H9 (cell line): ENCODE results near the gene LRSAM1. TPM values are rescaled to one million over a fixed set of nuclear protein-coding genes. Genes with fewer than 3 reads are reported as not detected.

Experiments used
- DNase-seq: peaks from one replicate; pipeline ENCODE4 v3.0.0-alpha.2; 2017
- H2AFZ ChIP-seq: one replicate; pipeline ENCODE4 v1.6.1; 2013; ENCODE audit warnings: mild to moderate bottlenecking, low read length, control low read depth, moderate library complexity
- H2AK5ac ChIP-seq: 2 replicates; pipeline ENCODE4 v1.6.1; 2013; ENCODE audit warnings: low read length, control low read depth, mixed read lengths; ENCODE audit not compliant: insufficient read length
- H2BK120ac ChIP-seq: one replicate; pipeline ENCODE4 v1.6.1; 2013; ENCODE audit warnings: low read depth, mild to moderate bottlenecking, low read length, control low read depth, inconsistent platforms; ENCODE audit not compliant: poor library complexity, severe bottlenecking
- H2BK12ac ChIP-seq: 2 replicates; pipeline ENCODE4 v1.6.1; 2013; ENCODE audit warnings: low read length, control low read depth, mixed read lengths, low read depth; ENCODE audit not compliant: insufficient read length
- H2BK15ac ChIP-seq: 2 replicates; pipeline ENCODE4 v1.6.1; 2013; ENCODE audit warnings: low read depth, low read length, control low read depth
- H2BK20ac ChIP-seq: one replicate; pipeline ENCODE4 v1.6.1; 2013; ENCODE audit warnings: low read depth, mild to moderate bottlenecking, low read length, control low read depth, inconsistent platforms; ENCODE audit not compliant: poor library complexity, severe bottlenecking
- H2BK5ac ChIP-seq: 2 replicates; pipeline ENCODE4 v1.6.1; 2013; ENCODE audit warnings: low read length, control low read depth, mixed read lengths; ENCODE audit not compliant: insufficient read length
- H3K14ac ChIP-seq: 2 replicates; pipeline ENCODE4 v1.6.1; 2013; ENCODE audit warnings: low read length, control low read depth; ENCODE audit not compliant: insufficient read depth
- H3K18ac ChIP-seq: 2 replicates; pipeline ENCODE4 v1.6.1; 2013; ENCODE audit warnings: low read depth, mild to moderate bottlenecking, mixed read lengths, low read length, control low read depth; ENCODE audit not compliant: insufficient read length
- H3K23ac ChIP-seq: 2 replicates; pipeline ENCODE4 v1.6.1; 2013; ENCODE audit warnings: low read length, control low read depth, mixed read lengths, low read depth; ENCODE audit not compliant: insufficient read length
- H3K23me2 ChIP-seq: 2 replicates; pipeline ENCODE4 v1.6.1; 2013; ENCODE audit warnings: low read depth, mild to moderate bottlenecking, mixed read lengths, low read length, control low read depth; ENCODE audit not compliant: insufficient read length, poor library complexity, severe bottlenecking
- H3K27ac ChIP-seq: 2 replicates; pipeline ENCODE4 v1.5.1; 2013; ENCODE audit warnings: low read length, control low read depth, mixed read lengths, low read depth; ENCODE audit not compliant: insufficient read length
- H3K27me3 ChIP-seq: 2 replicates; pipeline ENCODE4 v1.6.1; 2013; ENCODE audit warnings: low read length, control low read depth, inconsistent platforms; ENCODE audit not compliant: insufficient read depth
- H3K4ac ChIP-seq: 2 replicates; pipeline ENCODE4 v1.6.1; 2013; ENCODE audit warnings: low read depth, mild to moderate bottlenecking, control low read depth, inconsistent platforms, low read length, moderate library complexity
- H3K4me1 ChIP-seq: 2 replicates; pipeline ENCODE4 v1.6.1; 2013; ENCODE audit warnings: low read length, control low read depth, inconsistent platforms; ENCODE audit not compliant: insufficient read depth
- H3K4me2 ChIP-seq: 2 replicates; pipeline ENCODE4 v1.6.1; 2013; ENCODE audit warnings: low read length, control low read depth, mixed read lengths; ENCODE audit not compliant: insufficient read length, insufficient read depth
- H3K56ac ChIP-seq: 2 replicates; pipeline ENCODE4 v1.6.1; 2013; ENCODE audit warnings: low read depth, mild to moderate bottlenecking, mixed read lengths, low read length, control low read depth; ENCODE audit not compliant: insufficient read length
- H3K79me1 ChIP-seq: 2 replicates; pipeline ENCODE4 v1.6.1; 2013; ENCODE audit warnings: low read depth, mild to moderate bottlenecking, moderate library complexity, low read length, control low read depth, inconsistent platforms; ENCODE audit not compliant: insufficient read depth, poor library complexity, severe bottlenecking
- H3K79me2 ChIP-seq: 2 replicates; pipeline ENCODE4 v1.6.1; 2013; ENCODE audit warnings: low read length, control low read depth, inconsistent platforms; ENCODE audit not compliant: insufficient read depth
- H3K9ac ChIP-seq: 2 replicates; pipeline ENCODE4 v1.6.1; 2013; ENCODE audit warnings: low read length, control low read depth, mixed read lengths; ENCODE audit not compliant: insufficient read length; ENCODE audit errors: extremely low read depth
- H3K9me3 ChIP-seq: one replicate; pipeline ENCODE4 v1.6.1; 2013; ENCODE audit warnings: low read depth, low read length, inconsistent platforms; ENCODE audit not compliant: control insufficient read depth
- H3T11ph ChIP-seq: one replicate; pipeline ENCODE4 v1.6.1; 2013; ENCODE audit warnings: mild to moderate bottlenecking, low read length, control low read depth, inconsistent platforms
- H4K20me1 ChIP-seq: one replicate; pipeline ENCODE4 v1.6.1; 2013; ENCODE audit not compliant: control insufficient read depth, insufficient read length, insufficient read depth
- H4K5ac ChIP-seq: 2 replicates; pipeline ENCODE4 v1.6.1; 2013; ENCODE audit warnings: low read depth, mild to moderate bottlenecking, mixed read lengths, low read length, control low read depth; ENCODE audit not compliant: insufficient read length
- H4K8ac ChIP-seq: replicated peaks from 2 replicates; pipeline ENCODE4 v1.6.1; 2013; ENCODE audit warnings: low read length, control low read depth, mixed read lengths, low read depth; ENCODE audit not compliant: insufficient read length
- H4K91ac ChIP-seq: 2 replicates; pipeline ENCODE4 v1.6.1; 2013; ENCODE audit warnings: low read depth, mild to moderate bottlenecking, moderate library complexity, mixed read lengths, low read length, control low read depth; ENCODE audit not compliant: insufficient read length
- H3K27ac Mint-ChIP-seq, 3 experiments: 2 replicates in 2 of 3; 3 replicates in 1 of 3; pipeline ENCODE4 v1.8.0; 2020 to 2021; ENCODE audit warnings: mixed read lengths in 3 of 3, mild to moderate bottlenecking in 1 of 3, moderate library complexity in 1 of 3
- H3K27me3 Mint-ChIP-seq: 2 replicates; pipeline ENCODE4 v1.8.0; 2021; ENCODE audit warnings: low read depth, mild to moderate bottlenecking, moderate library complexity, mixed read lengths
- H3K36me3 Mint-ChIP-seq, 3 experiments: 2 replicates in 2 of 3; 3 replicates in 1 of 3; pipeline ENCODE4 v1.8.0; 2020 to 2021; ENCODE audit warnings: low read depth in 3 of 3, mixed read lengths in 3 of 3; ENCODE audit not compliant: insufficient read depth in 1 of 3
- H3K4me1 Mint-ChIP-seq, 2 experiments: 2 replicates each; pipeline ENCODE4 v1.8.0; 2020; ENCODE audit warnings: mixed read lengths in 2 of 2
- H3K4me3 Mint-ChIP-seq, 2 experiments: 2 replicates in 1 of 2; 3 replicates in 1 of 2; pipeline ENCODE4 v1.8.0; 2020 to 2021; ENCODE audit warnings: mild to moderate bottlenecking in 2 of 2, mixed read lengths in 2 of 2, moderate library complexity in 1 of 2
- H3K9me3 Mint-ChIP-seq, 2 experiments: 2 replicates in 1 of 2; 3 replicates in 1 of 2; pipeline ENCODE4 v1.8.0; 2020; ENCODE audit warnings: mild to moderate bottlenecking in 2 of 2, mixed read lengths in 2 of 2, moderate library complexity in 1 of 2
- CTCF ChIP-seq: fragments of 200-600 bp; sonication (generic); conservative IDR thresholded peaks from 3 replicates; pipeline ENCODE4 v1.8.0; 2021; ENCODE audit warnings: antibody characterized with exemption, mild to moderate bottlenecking
- WGBS: extraction: QIAGEN DNeasy Blood & Tissue Kit; methylation state at CpG from one replicate; pipeline ENCODE4 v1.1.7; 2013; ENCODE audit warnings: missing lambda C conversion rate, low lambda C conversion rate, mixed read lengths; ENCODE audit not compliant: insufficient read length; ENCODE audit errors: extremely low coverage; 5-methylcytosine and 5-hydroxymethylcytosine counted together
- total RNA-seq: library from RNA; stranded (reverse); gene quantifications from 2 replicates; pipeline ENCODE4 v1.2.1, GENCODE V29; 2021

LRSAM1 gene
- total RNA-seq, 1 experiment from 2014 or later, result 16.2 TPM

- Histone ChIP-seq H2AK5ac (no peak overlapping the region), H3K23me2 (no peaks in the 10 kb centered on the region), H3K56ac (no peak overlapping the region), H3K4me1 (no peaks in the 10 kb centered on the region; the same call in 1 of the 2 replicates), H3K4me2 (no peak overlapping the region), H4K5ac (no peak overlapping the region), H3K27me3 (no peaks in the 10 kb centered on the region), H4K20me1 (no peaks in the 10 kb centered on the region), H3K27ac (no peak overlapping the region), H4K91ac (no peak overlapping the region), H3K23ac (no peak overlapping the region), H2BK5ac (no peak overlapping the region), H2BK120ac (no peak overlapping the region), H4K8ac (no peak overlapping the region), H2BK15ac (no peak overlapping the region), H2BK20ac (no peak overlapping the region), H3K79me1 (peaks cover 2% of the 10 kb centered on the region), H3K9me3 (no peaks in the 10 kb centered on the region), H3K79me2 (peaks cover 1% of the 10 kb centered on the region; the same call in 1 of the 2 replicates), H3K4ac (no peak overlapping the region), H3T11ph (no peak overlapping the region), H3K18ac (no peak overlapping the region), H3K9ac (no peak overlapping the region), H2BK12ac (no peak overlapping the region), H2AFZ (no peak overlapping the region), H3K14ac (no peak overlapping the region)
- WGBS, result no CpG with 5 or more reads among the region's 8 CpGs
- H3K27ac Mint-ChIP-seq, result peak overlapping the region in 1 of 3 experiments; percentile 76; a peak in 3 of 7 replicates
- no peaks in the 10 kb centered on the region for H3K9me3 Mint-ChIP-seq
- no peak overlapping the region for H3K4me3 Mint-ChIP-seq
- no peaks in the 10 kb centered on the region for H3K36me3 Mint-ChIP-seq
- peaks cover 31 to 33% of the 10 kb centered on the region in 2 experiments for H3K4me1 Mint-ChIP-seq
- H3K27me3 Mint-ChIP-seq, result no peaks in the 10 kb centered on the region
- TF ChIP-seq CTCF, result no peak
- DNase-seq, result no peak
Observed at GRCh38 chr9:127541865-127542264, 90.6 kb downstream of the LRSAM1 start.
